ENCODE measurements around the gene MKKS. TPM values are rescaled to one million over a fixed set of nuclear protein-coding genes. Genes with fewer than 3 reads are reported as not detected.

The MKKS gene
- polyA plus RNA-seq, 2 of the 4 experiments (the other 2 are of a cell fraction), result 24.3 to 85.2 TPM

- no peak for TF ChIP-seq BHLHE40 (IDR thresholded peaks at IDR 0.05; ENCODE audit: low read depth, low read length)
- no peak for TF ChIP-seq NFE2L2 (conservative IDR thresholded peaks at IDR 0.05; ENCODE audit: low read length)
- TF ChIP-seq HOXA7 (CRISPR knock-in tag; IDR thresholded peaks at IDR 0.05), result no peak
- no peak for TF ChIP-seq ESRRA (IDR thresholded peaks at IDR 0.05; ENCODE audit: borderline replicate concordance, low read length)
- no peak for TF ChIP-seq CEBPB (IDR thresholded peaks at IDR 0.05)
- no peak for TF ChIP-seq REST (IDR thresholded peaks at IDR 0.05)
- no peak for TF ChIP-seq SREBF2 (IDR thresholded peaks at IDR 0.05)
- TF ChIP-seq PHF8 (IDR thresholded peaks at IDR 0.05; ENCODE audit: borderline replicate concordance, low read depth), result no peak
Measured at GRCh38 chr20:10387686-10388085, 46.3 kb downstream of the MKKS start (continued).

GRCh38 chr20:10385850-10386544, 48.0 kb downstream of the MKKS start:
- peaks cover 8% of the 10 kb centered on the region; the same call in 2 of the 3 replicates for H3K4me1 ChIP-seq
- DNase-seq (ENCODE audit: low read depth in 1 of 2, low spot score in 1 of 2) (no peak), ATAC-seq (no peak), FAIRE-seq (peak; percentile 90)
- 70% methylated on average over 4 of the region's 4 CpGs for WGBS (ENCODE audit: missing lambda C conversion rate)
- H3K4me2 ChIP-seq, result no peak overlapping the region
- CTCF ChIA-PET, result interaction anchor here (1.4 to 2.1 kb wide), 5 partner anchors 9 to 408 kb away, joined by 3 to 6 read pairs (median 6); no protein-coding TSS in a partner anchor
- no peak overlapping the region for H3K4me3 ChIP-seq
- peaks cover 3% of the 10 kb centered on the region; the same call in 1 of the 3 replicates for H3K9me3 ChIP-seq
- H3K27ac ChIP-seq, result peak overlapping the region in 1 of 2 experiments; percentile 53; a peak in 3 of 6 replicates
- TF ChIP-seq EHF (CRISPR knock-in tag; IDR thresholded peaks at IDR 0.05), result no peak
- no peak for TF ChIP-seq CTCF (IDR thresholded peaks at IDR 0.05)
- no peak for TF ChIP-seq HOXB13 (CRISPR knock-in tag; IDR thresholded peaks at IDR 0.05; ENCODE audit: low read depth)
- no peak for TF ChIP-seq ATOH8 (CRISPR knock-in tag; IDR thresholded peaks at IDR 0.05; ENCODE audit: low read depth)
- TF ChIP-seq RARB (CRISPR knock-in tag; IDR thresholded peaks at IDR 0.05), result no peak
- no peak for TF ChIP-seq EP300 (IDR thresholded peaks at IDR 0.05)
- TF ChIP-seq NR3C1 (IDR thresholded peaks at IDR 0.05), result no peak
- no peak for TF ChIP-seq RNF2 (IDR thresholded peaks at IDR 0.05; ENCODE audit: borderline replicate concordance, low read depth)
- no peak for TF ChIP-seq RFX5 (IDR thresholded peaks at IDR 0.05)
- no peak for TF ChIP-seq HOXA7 (CRISPR knock-in tag; IDR thresholded peaks at IDR 0.05)
- no peak for TF ChIP-seq NFE2L2 (conservative IDR thresholded peaks at IDR 0.05; ENCODE audit: low read length)
- no peak for TF ChIP-seq BCL3 (IDR thresholded peaks at IDR 0.05)
- TF ChIP-seq JUN (IDR thresholded peaks at IDR 0.05), result no peak
- no peak for TF ChIP-seq BHLHE40 (IDR thresholded peaks at IDR 0.05; ENCODE audit: low read depth, low read length)
- TF ChIP-seq KDM5A (IDR thresholded peaks at IDR 0.05), result no peak
- POLR2A ChIA-PET, result no interaction called here
